ENCODE data around the gene C19orf81.

GRCh38 chr19:50702158-50702870, 53.1 kb downstream of the C19orf81 start:
- no peak for TF ChIP-seq CTCF (conservative IDR thresholded peaks at IDR 0.05)
- no peak for TF ChIP-seq EZH2 (IDR thresholded peaks at IDR 0.05; ENCODE audit: low read depth)
